Upper lobe of right lung (tissue), 1 donor: ENCODE data around the gene PRSS56. TPM values are rescaled to one million over a fixed set of nuclear protein-coding genes. Genes with fewer than 3 reads are reported as not detected.

Source experiments
- ATAC-seq: fragments of 200-7000 bp; cut with Tn5 transposase; one replicate; pipeline ENCODE4 v1.9.1; 2020; ENCODE audit warnings: mild to moderate bottlenecking, moderate library complexity
- DNase-seq: peaks from one replicate; pipeline ENCODE4 v3.0.0-alpha.2; 2020
- H3K27ac ChIP-seq: fragments of 200-600 bp; one replicate; pipeline ENCODE4 v1.8.0; 2022
- H3K27me3 ChIP-seq: fragments of 200-600 bp; one replicate; pipeline ENCODE4 v1.8.0; 2022; ENCODE audit warnings: mild to moderate bottlenecking
- H3K36me3 ChIP-seq: fragments of 200-600 bp; one replicate; pipeline ENCODE4 v1.8.0; 2022
- H3K4me1 ChIP-seq: fragments of 200-600 bp; one replicate; pipeline ENCODE4 v1.8.0; 2022
- H3K4me3 ChIP-seq: fragments of 200-600 bp; one replicate; pipeline ENCODE4 v1.8.0; 2022; ENCODE audit warnings: mild to moderate bottlenecking
- H3K9me3 ChIP-seq: fragments of 200-600 bp; one replicate; pipeline ENCODE4 v1.8.0; 2022
- intact Hi-C: fragments of 100-400 bp; cut with DNase I; formaldehyde crosslinking; loops from one replicate; pipeline ENCODE4 v1.11.0; 2022
- total RNA-seq: library from RNA; stranded (reverse); fragmentation: NEBNext Ultra II Directional; extraction: Animal tissue kit (Norgen Biotek cat#: 25700); gene quantifications from one replicate; pipeline ENCODE4 v1.2.1, GENCODE V29; 2021
- TF ChIP-seq, protein P1 (sequence below): fragments of 200-600 bp; IDR thresholded peaks from one replicate; pipeline ENCODE4 v1.8.0; 2022; ENCODE audit warnings: antibody characterized with exemption
- donor health status: DM: no; HTN: yes; CAD: no; lungs with severe emphysema.

Gene PRSS56
- total RNA-seq, 1 donor from 2014 or later: not detected

DNA sequence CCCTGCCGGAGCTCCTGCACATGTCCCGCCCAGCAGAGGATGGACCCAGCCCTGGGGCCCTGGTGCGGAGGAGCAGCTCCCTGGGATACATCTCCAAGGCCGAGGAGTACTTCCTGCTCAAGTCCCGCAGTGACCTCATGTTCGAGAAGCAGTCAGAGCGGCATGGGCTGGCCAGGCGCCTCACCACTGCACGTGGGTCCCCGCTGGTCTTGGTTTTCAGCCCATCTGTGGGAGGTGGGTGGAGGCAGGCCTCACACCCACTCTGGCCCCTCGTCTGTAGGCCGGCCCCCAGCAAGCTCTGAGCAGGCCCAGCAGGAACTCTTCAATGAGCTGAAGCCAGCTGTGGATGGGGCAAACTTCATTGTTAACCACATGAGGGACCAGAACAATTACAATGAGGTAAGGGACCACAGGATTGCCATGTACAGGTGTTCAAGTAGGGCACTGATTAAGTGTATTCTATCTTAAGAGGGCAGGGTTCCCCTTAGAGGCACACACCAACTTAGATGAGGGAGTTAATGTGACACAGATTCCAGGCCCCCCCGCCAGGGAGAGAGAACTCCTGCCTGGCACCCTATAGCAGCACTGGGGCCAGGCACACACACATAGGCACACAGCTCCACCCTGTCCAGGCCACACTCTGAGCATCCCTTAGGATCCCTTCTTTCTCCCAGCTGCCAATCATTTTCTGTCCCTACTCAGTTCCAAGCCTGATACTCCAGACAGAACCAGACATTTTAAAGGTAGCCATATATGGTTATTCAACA lies 13.9 kb downstream of the PRSS56 start:
- TF ChIP-seq, protein P1, sequence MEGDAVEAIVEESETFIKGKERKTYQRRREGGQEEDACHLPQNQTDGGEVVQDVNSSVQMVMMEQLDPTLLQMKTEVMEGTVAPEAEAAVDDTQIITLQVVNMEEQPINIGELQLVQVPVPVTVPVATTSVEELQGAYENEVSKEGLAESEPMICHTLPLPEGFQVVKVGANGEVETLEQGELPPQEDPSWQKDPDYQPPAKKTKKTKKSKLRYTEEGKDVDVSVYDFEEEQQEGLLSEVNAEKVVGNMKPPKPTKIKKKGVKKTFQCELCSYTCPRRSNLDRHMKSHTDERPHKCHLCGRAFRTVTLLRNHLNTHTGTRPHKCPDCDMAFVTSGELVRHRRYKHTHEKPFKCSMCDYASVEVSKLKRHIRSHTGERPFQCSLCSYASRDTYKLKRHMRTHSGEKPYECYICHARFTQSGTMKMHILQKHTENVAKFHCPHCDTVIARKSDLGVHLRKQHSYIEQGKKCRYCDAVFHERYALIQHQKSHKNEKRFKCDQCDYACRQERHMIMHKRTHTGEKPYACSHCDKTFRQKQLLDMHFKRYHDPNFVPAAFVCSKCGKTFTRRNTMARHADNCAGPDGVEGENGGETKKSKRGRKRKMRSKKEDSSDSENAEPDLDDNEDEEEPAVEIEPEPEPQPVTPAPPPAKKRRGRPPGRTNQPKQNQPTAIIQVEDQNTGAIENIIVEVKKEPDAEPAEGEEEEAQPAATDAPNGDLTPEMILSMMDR: no peak
- ATAC-seq: no peak
- no peak overlapping the region for H3K4me3 ChIP-seq
- intact Hi-C loops: no loop called here
- peak; percentile 57 for DNase-seq
- peaks cover 5% of the 10 kb centered on the region for H3K27me3 ChIP-seq
- no peaks in the 10 kb centered on the region for H3K36me3 ChIP-seq
- H3K9me3 ChIP-seq: no peaks in the 10 kb centered on the region
- H3K4me1 ChIP-seq: no peaks in the 10 kb centered on the region
- H3K27ac ChIP-seq: no peak overlapping the region

DNA sequence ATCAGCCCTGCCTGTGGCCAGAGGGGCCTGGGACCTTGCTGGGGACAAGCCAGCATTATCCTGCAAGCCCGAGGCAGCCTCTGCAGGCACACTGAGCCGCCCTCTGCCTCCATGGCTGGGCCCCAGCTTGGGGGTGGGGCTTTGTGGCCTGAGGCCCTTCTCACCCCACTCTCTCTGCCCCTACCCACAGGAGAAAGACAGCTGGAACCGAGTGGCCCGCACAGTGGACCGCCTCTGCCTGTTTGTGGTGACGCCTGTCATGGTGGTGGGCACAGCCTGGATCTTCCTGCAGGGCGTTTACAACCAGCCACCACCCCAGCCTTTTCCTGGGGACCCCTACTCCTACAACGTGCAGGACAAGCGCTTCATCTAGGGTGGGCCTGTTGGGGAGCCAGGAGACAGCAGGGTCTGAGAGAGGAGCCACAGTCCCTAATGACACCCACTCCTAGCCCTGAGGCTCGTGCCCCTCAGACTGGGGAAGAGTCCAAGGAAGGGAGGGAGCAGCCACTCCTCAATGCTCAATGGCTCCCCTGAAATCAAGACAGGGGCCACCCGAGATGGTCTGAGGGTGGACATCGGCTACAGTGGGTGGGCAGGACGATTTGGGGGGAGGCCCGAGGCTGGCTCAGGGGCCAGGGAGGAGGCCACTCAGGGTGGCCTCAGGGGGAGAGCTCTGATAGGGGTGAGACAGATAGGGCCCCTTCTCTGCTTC lies 14.9 kb downstream of the PRSS56 start:
- H3K4me1 ChIP-seq: no peaks in the 10 kb centered on the region
- ATAC-seq (no peak), DNase-seq (peak; percentile 62)
- no peak overlapping the region for H3K27ac ChIP-seq
- H3K27me3 ChIP-seq: peaks cover 5% of the 10 kb centered on the region
- H3K4me3 ChIP-seq: no peak overlapping the region
- H3K9me3 ChIP-seq: no peaks in the 10 kb centered on the region
- intact Hi-C loops: no loop called here
- TF ChIP-seq, protein P1: no peak
- no peaks in the 10 kb centered on the region for H3K36me3 ChIP-seq

DNA sequence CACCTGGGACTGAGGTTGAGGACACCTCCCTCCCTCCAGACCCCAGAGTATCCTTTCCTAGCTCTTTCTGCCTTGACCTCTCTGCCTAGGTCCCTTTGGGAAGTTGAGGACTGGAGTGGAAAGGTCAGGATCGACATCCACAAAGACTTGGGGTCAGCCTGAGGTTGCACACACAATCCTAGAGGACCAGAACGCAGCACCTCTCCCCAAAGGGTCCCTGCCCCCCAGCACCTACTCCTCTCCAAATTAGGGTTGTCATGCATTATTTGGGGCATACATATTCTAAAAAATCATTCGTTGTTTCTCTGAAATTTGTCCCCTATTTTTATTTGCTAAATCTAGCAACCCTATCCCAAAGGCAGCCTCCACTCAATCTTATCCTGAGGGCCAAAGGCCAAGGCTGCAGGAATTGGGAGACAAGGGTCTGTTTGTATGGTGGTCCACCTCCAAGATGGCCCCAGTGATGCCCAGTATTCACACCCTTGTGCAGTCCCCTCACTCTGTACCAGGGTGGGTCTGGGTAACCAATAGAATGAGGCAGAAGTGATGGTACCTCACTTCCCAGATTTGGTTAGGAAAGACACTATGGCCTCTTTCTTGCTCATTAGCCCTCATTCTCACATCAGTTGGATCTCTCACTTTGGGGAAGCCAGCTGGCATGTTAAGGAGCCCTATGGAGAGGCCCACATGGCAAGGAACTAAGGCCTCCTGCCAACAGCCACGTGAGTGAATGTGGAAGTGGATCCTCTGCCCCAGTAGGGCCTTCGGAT lies 15.8 kb downstream of the PRSS56 start:
- Histone ChIP-seq H3K4me3 (no peak overlapping the region), H3K27me3 (peaks cover 5% of the 10 kb centered on the region), H3K36me3 (no peaks in the 10 kb centered on the region), H3K9me3 (no peaks in the 10 kb centered on the region), H3K27ac (no peak overlapping the region), H3K4me1 (no peaks in the 10 kb centered on the region)
- intact Hi-C loops: no loop called here
- TF ChIP-seq, protein P1: no peak
- no peak for DNase-seq
- ATAC-seq: no peak

DNA sequence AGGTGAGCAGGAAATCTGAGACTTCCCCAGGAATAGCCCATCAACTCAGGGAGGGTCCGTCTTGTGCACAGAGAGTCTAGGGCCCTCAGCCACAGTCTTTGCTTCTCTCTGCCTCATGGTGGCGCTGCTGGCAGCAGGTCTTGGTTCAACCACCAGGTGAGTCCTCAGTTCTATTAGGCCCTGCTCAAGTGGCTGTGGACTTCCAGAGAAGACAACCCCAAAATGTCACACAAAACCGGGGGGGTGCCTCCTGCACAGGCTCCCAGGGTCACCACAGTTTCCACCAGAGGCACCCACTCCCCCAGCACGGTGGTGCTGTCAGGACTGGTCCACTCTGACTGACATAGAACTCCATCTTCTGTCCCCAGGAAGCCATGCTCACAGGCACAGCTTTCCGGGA lies 16.9 kb downstream of the PRSS56 start:
- intact Hi-C loops: no loop called here
- TF ChIP-seq, protein P1: peak; percentile 28
- peak; percentile 54 for ATAC-seq
- peak; percentile 68 for DNase-seq
- H3K4me3 ChIP-seq: no peak overlapping the region
- no peaks in the 10 kb centered on the region for H3K4me1 ChIP-seq
- peaks cover 5% of the 10 kb centered on the region for H3K27me3 ChIP-seq
- H3K36me3 ChIP-seq: no peaks in the 10 kb centered on the region
- no peak overlapping the region for H3K27ac ChIP-seq
- H3K9me3 ChIP-seq: no peaks in the 10 kb centered on the region

DNA sequence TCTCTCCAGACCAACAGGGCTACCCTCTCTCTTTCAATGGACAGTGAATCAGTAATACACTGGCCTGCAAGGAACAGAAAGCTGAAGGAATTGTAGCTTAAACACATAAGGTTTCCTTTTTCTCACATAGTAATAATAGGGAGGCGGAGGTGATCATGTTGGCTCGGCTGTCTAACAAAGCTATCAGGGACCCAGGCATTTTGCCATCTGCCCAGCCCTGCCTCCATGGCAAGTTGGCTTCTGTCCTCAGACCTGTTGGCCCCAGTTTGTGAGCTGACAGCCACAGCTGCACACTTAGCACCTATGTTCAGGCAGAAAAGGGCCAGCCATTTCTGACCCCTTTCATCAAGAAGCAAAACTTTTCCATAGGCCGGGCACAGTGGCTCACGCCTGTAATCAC lies 17.3 kb downstream of the PRSS56 start:
- H3K9me3 ChIP-seq: no peaks in the 10 kb centered on the region
- H3K4me3 ChIP-seq: no peak overlapping the region
- intact Hi-C loops: no loop called here
- peaks cover 5% of the 10 kb centered on the region for H3K27me3 ChIP-seq
- no peak for ATAC-seq
- peak; percentile 23 for DNase-seq
- TF ChIP-seq, protein P1: no peak
- no peaks in the 10 kb centered on the region for H3K4me1 ChIP-seq
- no peaks in the 10 kb centered on the region for H3K36me3 ChIP-seq
- no peak overlapping the region for H3K27ac ChIP-seq
